GM23248 (cell line): ENCODE data around the gene NR1H4.

Source experiments
- EZH2 ChIP-seq: fragments of 200-600 bp; sonication (generic); IDR thresholded peaks from 2 replicates; pipeline ENCODE4 v1.6.1; 2018; ENCODE audit warnings: antibody characterized with exemption, mild to moderate bottlenecking; ENCODE audit not compliant: insufficient read depth, poor library complexity, severe bottlenecking
- EZH2phosphoT487 ChIP-seq: fragments of 200-600 bp; sonication (generic); IDR thresholded peaks from 2 replicates; pipeline ENCODE4 v1.6.1; 2018; ENCODE audit warnings: antibody characterized with exemption, moderate library complexity, mild to moderate bottlenecking, low read depth; ENCODE audit not compliant: insufficient read depth

- TF ChIP-seq EZH2: no peak
- TF ChIP-seq EZH2phosphoT487: no peak
Observed at GRCh38 chr12:100490056-100490455, 16.4 kb downstream of the NR1H4 start.
